ENCODE data around the gene FAM114A1. TPM values are rescaled to one million over a fixed set of nuclear protein-coding genes. Genes with fewer than 3 reads are reported as not detected.

FAM114A1 gene
- total RNA-seq, result 57.4 TPM

DNA sequence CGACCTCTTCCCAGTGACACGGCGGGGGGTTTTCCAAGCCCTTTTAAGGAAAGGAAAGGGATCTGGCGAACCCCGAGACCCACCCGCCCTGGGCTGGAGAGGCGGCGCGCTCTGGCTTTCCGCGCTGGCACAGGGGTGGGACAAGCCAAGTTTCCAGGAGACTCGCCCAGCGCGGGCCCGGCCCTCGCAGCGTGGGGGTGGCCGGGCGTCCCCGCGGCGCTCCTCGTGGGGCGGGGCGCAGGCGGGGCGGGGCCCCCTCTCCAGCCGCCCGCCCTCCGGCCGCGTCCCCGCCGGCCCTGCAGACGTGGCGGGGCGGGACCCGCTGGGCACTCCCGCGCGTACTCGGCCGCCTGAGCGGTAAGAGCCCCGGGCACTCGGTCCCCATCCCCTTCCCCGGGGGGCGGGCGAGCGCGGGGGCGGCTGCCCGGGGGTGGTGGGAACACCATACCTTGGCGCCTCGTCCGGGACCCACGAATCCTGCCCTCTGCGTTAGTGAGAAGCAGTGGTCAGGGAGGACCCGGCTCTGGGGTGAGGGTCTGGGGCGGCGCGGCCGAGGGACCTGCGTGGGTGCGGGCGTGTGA is at the start of gene FAM114A1:
Gene FAM114A1 (plus strand): TSS at position 329 of the 581 bp plus-strand sequence. CDS start 10,273 bp downstream, outside the sequence.
- peaks cover 0 to 8% (median 5%) of the 10 kb centered on the region in 3 donors for H3K36me3 ChIP-seq (ENCODE audit: control insufficient read depth in 3 of 3, insufficient read depth in 3 of 3, low read length in 3 of 3)
- peak within 1 kb of the TSS; percentile 70 to 80 (median 77) for H3K4me3 ChIP-seq (ENCODE audit: low read length in 3 of 3)
- H3K4me1 ChIP-seq (ENCODE audit: control insufficient read depth in 3 of 3, insufficient read depth in 3 of 3, low read length in 3 of 3), result peaks cover 14 to 25% (median 23%) of the 10 kb centered on the region in 3 donors
- H3K9ac ChIP-seq (ENCODE audit: low read depth in 1 of 3, low read length in 3 of 3), result peak within 1 kb of the TSS; percentile 78 to 90 (median 90)
- H3K9me3 ChIP-seq (ENCODE audit: control insufficient read depth in 3 of 3, low read length in 3 of 3), result no peaks in the 10 kb centered on the region
- H3K27me3 ChIP-seq (ENCODE audit: control insufficient read depth in 3 of 3, insufficient read depth in 3 of 3, low read length in 3 of 3), result no peaks in the 10 kb centered on the region
- peak within 1 kb of the TSS; percentile 91 for H3K27ac ChIP-seq (ENCODE audit: low read depth, low read length)

DNA sequence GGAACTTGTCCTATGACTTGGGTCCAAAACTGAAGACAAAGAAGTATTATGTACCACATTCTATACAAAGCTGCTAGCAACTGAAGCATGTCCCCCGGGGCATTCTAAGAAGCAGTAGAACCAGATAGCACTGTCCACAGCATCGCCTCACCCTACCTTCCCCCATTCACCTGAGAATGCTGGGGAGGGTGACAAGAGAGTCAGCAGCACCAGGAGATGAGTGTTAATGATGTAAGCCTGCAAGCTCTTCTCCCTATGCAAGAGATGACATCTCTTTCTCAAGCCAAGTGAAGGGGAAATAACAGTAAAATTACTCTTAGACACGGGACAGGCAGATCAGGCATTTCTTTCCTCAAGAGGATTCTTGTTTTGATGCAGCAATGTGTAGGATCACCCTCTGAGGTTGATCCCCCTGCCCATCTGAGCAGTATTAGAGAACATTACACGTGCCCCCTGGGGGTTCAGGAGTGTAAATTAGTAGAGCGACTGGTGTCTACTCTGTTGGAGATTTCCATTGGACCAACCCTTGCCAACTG is 49.1 kb upstream of the FAM114A1 start:
- no peak overlapping the region for H3K4me3 ChIP-seq (ENCODE audit: low read length in 3 of 3)
- H3K9ac ChIP-seq (ENCODE audit: low read depth in 1 of 3, low read length in 3 of 3), result no peak overlapping the region
- no peak overlapping the region for H3K27ac ChIP-seq (ENCODE audit: low read depth, low read length)
- no peaks in the 10 kb centered on the region for H3K27me3 ChIP-seq (ENCODE audit: control insufficient read depth in 3 of 3, insufficient read depth in 3 of 3, low read length in 3 of 3)
- peaks cover 0 to 3% (median 0%) of the 10 kb centered on the region in 3 donors for H3K9me3 ChIP-seq (ENCODE audit: control insufficient read depth in 3 of 3, low read length in 3 of 3)
- no peaks in the 10 kb centered on the region for H3K4me1 ChIP-seq (ENCODE audit: control insufficient read depth in 3 of 3, insufficient read depth in 3 of 3, low read length in 3 of 3)
- H3K36me3 ChIP-seq (ENCODE audit: control insufficient read depth in 3 of 3, insufficient read depth in 3 of 3, low read length in 3 of 3), result no peaks in the 10 kb centered on the region

DNA sequence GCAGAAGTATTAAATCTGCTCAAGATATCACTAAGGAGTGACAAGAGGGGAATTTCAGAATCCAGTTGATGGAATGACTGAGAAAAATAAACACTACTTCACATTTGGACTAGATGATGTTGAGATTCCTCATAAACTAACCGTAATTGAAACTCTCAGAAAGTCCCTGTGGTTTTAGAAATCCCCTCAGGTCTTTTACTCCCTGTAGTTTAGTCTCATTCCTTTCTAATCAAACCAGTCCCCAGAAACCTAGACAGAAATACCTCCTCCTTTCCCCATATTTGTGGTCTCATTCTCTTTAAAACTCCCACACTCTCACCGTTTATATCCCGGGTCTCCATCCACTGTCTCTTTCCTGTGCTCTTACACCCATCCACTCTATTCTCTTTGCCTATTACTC is 48.0 kb upstream of the FAM114A1 start:
- Histone ChIP-seq H3K9me3 (ENCODE audit: control insufficient read depth in 3 of 3, low read length in 3 of 3) (peaks cover 0 to 3% (median 0%) of the 10 kb centered on the region in 3 donors), H3K36me3 (ENCODE audit: control insufficient read depth in 3 of 3, insufficient read depth in 3 of 3, low read length in 3 of 3) (no peaks in the 10 kb centered on the region), H3K27ac (ENCODE audit: low read depth, low read length) (no peak overlapping the region), H3K9ac (ENCODE audit: low read depth in 1 of 3, low read length in 3 of 3) (no peak overlapping the region), H3K4me3 (ENCODE audit: low read length in 3 of 3) (no peak overlapping the region), H3K4me1 (ENCODE audit: control insufficient read depth in 3 of 3, insufficient read depth in 3 of 3, low read length in 3 of 3) (no peaks in the 10 kb centered on the region), H3K27me3 (ENCODE audit: control insufficient read depth in 3 of 3, insufficient read depth in 3 of 3, low read length in 3 of 3) (no peaks in the 10 kb centered on the region)

DNA sequence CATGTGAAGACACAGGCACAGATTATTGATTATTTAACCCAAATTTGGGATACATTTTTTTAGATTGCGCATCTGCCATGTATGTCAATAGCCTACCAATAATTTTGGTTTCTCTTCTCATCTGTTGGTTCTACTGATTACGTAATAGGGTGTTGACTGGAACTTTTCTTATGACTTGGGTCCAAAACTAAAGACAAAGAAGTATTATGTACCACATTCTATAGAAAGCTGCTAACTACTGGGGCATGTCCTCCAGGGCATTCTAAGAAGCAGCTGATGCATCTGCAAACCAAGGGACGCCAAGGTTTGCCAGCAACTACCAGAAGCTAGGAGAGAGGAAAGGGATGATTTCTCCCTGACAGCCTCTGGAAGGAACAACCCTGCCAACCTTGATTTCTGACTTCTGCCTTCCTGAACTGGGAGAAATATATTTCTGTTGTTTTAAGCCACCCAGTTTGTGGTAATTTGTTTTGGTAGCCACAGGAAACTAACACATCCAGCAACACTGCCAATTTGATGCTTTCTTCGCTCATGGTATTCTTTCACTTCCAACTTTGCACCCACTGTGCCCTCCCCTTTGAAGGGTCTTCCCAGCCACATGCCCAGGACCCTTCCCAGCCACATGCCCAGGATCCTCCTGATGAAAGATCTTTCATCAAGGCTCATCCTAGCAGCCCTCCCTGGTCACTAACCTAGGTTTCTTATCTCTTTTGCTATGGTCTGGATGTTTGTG is 47.1 kb upstream of the FAM114A1 start:
- no peaks in the 10 kb centered on the region for H3K36me3 ChIP-seq (ENCODE audit: control insufficient read depth in 3 of 3, insufficient read depth in 3 of 3, low read length in 3 of 3)
- no peaks in the 10 kb centered on the region for H3K4me1 ChIP-seq (ENCODE audit: control insufficient read depth in 3 of 3, insufficient read depth in 3 of 3, low read length in 3 of 3)
- peaks cover 0 to 3% (median 0%) of the 10 kb centered on the region in 3 donors for H3K9me3 ChIP-seq (ENCODE audit: control insufficient read depth in 3 of 3, low read length in 3 of 3)
- H3K4me3 ChIP-seq (ENCODE audit: low read length in 3 of 3), result no peak overlapping the region
- H3K27ac ChIP-seq (ENCODE audit: low read depth, low read length), result no peak overlapping the region
- no peaks in the 10 kb centered on the region for H3K27me3 ChIP-seq (ENCODE audit: control insufficient read depth in 3 of 3, insufficient read depth in 3 of 3, low read length in 3 of 3)
- H3K9ac ChIP-seq (ENCODE audit: low read depth in 1 of 3, low read length in 3 of 3), result no peak overlapping the region

DNA sequence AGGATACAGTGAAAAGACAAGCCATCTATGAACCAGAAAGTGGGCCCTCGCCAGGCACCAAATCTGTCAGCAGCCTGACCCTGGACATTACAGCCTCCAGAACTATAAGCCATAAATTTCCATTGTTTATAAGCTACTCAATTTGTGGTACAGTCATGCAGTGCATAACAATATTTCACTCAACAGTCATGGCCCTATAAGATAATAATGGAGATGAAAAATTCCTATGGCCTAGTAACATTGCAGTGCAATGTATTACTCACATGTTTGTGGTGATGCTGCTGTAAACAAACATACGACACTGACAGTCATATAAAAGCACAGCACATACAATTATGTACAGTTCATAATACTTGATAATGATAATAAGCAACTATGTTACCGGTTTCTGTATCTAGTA is 45.9 kb upstream of the FAM114A1 start:
- Histone ChIP-seq H3K4me3 (ENCODE audit: low read length in 3 of 3) (no peak overlapping the region), H3K27ac (ENCODE audit: low read depth, low read length) (no peak overlapping the region), H3K36me3 (ENCODE audit: control insufficient read depth in 3 of 3, insufficient read depth in 3 of 3, low read length in 3 of 3) (no peaks in the 10 kb centered on the region)

DNA sequence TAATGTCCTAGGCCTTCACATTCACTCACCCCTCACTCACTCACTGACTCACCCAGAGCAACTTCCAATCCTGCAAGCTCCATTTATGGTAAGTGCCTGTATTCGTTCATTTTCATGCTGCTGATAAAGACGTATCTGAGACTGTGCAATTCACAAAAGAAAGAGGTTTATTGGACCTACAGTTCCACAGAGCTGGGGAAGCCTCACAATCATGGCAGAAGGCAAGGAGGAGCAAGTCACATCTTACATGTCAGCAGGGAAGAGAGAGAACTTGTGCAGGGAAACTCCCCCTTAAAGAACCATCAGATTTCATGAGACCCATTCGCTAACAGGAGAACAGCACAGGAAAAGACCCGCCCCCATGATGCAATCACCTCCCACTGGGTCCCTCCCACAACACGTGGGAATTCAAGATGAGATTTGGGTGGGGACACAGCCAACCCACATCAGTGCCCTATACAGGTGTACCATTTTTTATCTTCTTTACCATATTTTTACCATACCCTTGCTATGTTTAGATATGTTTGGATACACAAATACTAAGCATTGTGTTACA is 44.8 kb upstream of the FAM114A1 start:
- H3K9ac ChIP-seq (ENCODE audit: low read depth in 1 of 3, low read length in 3 of 3), result no peak overlapping the region
- no peak overlapping the region for H3K27ac ChIP-seq (ENCODE audit: low read depth, low read length)
- no peak overlapping the region for H3K4me3 ChIP-seq (ENCODE audit: low read length in 3 of 3)
- no peaks in the 10 kb centered on the region for H3K4me1 ChIP-seq (ENCODE audit: control insufficient read depth in 3 of 3, insufficient read depth in 3 of 3, low read length in 3 of 3)
- H3K27me3 ChIP-seq (ENCODE audit: control insufficient read depth in 3 of 3, insufficient read depth in 3 of 3, low read length in 3 of 3), result no peaks in the 10 kb centered on the region
- no peaks in the 10 kb centered on the region for H3K36me3 ChIP-seq (ENCODE audit: control insufficient read depth in 3 of 3, insufficient read depth in 3 of 3, low read length in 3 of 3)
- peaks cover 0 to 3% (median 0%) of the 10 kb centered on the region in 3 donors for H3K9me3 ChIP-seq (ENCODE audit: control insufficient read depth in 3 of 3, low read length in 3 of 3)

More for the DNA sequence above, 45.9 kb upstream of the FAM114A1 start:
- Histone ChIP-seq H3K9me3 (ENCODE audit: control insufficient read depth in 3 of 3, low read length in 3 of 3) (peaks cover 0 to 3% (median 0%) of the 10 kb centered on the region in 3 donors), H3K27me3 (ENCODE audit: control insufficient read depth in 3 of 3, insufficient read depth in 3 of 3, low read length in 3 of 3) (no peaks in the 10 kb centered on the region), H3K4me1 (ENCODE audit: control insufficient read depth in 3 of 3, insufficient read depth in 3 of 3, low read length in 3 of 3) (no peaks in the 10 kb centered on the region), H3K9ac (ENCODE audit: low read depth in 1 of 3, low read length in 3 of 3) (no peak overlapping the region)

DNA sequence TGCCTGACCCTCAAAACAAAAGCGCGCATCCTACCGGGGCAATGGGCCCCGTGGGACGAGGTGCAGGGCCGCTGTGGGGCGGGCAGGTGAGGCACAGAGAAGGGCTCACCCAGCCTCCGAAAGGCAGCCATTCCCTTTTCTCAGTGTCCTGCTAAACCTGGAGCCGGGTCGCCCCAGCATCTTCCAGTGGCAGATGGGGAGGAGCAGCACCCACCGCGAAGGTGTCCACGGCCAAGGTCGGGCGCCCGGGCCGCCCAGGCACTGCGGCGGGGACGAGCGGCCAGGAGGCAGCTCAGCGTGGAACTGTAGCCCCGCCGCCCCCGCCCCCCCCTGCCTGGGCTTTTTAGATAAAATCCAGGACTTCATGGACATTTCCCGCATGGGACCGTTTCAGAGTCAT is 43.8 kb upstream of the FAM114A1 start:
- no peak overlapping the region for H3K4me3 ChIP-seq (ENCODE audit: low read length in 3 of 3)
- no peak overlapping the region for H3K9ac ChIP-seq (ENCODE audit: low read depth in 1 of 3, low read length in 3 of 3)
- no peaks in the 10 kb centered on the region for H3K4me1 ChIP-seq (ENCODE audit: control insufficient read depth in 3 of 3, insufficient read depth in 3 of 3, low read length in 3 of 3)
- H3K9me3 ChIP-seq (ENCODE audit: control insufficient read depth in 3 of 3, low read length in 3 of 3), result peaks cover 0 to 3% (median 0%) of the 10 kb centered on the region in 3 donors
- no peak overlapping the region for H3K27ac ChIP-seq (ENCODE audit: low read depth, low read length)
- no peaks in the 10 kb centered on the region for H3K27me3 ChIP-seq (ENCODE audit: control insufficient read depth in 3 of 3, insufficient read depth in 3 of 3, low read length in 3 of 3)
- no peaks in the 10 kb centered on the region for H3K36me3 ChIP-seq (ENCODE audit: control insufficient read depth in 3 of 3, insufficient read depth in 3 of 3, low read length in 3 of 3)

DNA sequence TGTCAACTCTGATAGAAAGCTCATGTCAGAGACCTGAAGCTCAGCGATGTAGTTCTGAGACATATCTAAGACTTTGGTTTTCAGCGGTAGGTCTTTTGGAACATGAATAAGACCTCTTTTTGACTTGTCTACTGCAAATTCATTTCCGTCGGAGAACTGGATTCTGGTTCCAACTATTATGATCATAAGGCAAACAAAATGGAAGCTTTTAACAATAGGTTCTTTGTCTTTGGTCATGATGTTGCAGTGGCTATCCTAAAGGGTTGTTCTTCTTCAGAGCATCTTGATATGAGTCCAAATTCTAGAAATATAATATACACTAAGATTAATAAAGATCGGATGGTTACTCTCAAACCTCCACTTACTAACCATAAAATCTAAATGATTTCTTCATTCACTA is 38.4 kb upstream of the FAM114A1 start:
- Histone ChIP-seq H3K27me3 (ENCODE audit: control insufficient read depth in 3 of 3, insufficient read depth in 3 of 3, low read length in 3 of 3) (no peaks in the 10 kb centered on the region), H3K4me1 (ENCODE audit: control insufficient read depth in 3 of 3, insufficient read depth in 3 of 3, low read length in 3 of 3) (no peaks in the 10 kb centered on the region), H3K4me3 (ENCODE audit: low read length in 3 of 3) (no peak overlapping the region), H3K9ac (ENCODE audit: low read depth in 1 of 3, low read length in 3 of 3) (no peak overlapping the region), H3K9me3 (ENCODE audit: control insufficient read depth in 3 of 3, low read length in 3 of 3) (no peaks in the 10 kb centered on the region), H3K27ac (ENCODE audit: low read depth, low read length) (no peak overlapping the region), H3K36me3 (ENCODE audit: control insufficient read depth in 3 of 3, insufficient read depth in 3 of 3, low read length in 3 of 3) (no peaks in the 10 kb centered on the region)

DNA sequence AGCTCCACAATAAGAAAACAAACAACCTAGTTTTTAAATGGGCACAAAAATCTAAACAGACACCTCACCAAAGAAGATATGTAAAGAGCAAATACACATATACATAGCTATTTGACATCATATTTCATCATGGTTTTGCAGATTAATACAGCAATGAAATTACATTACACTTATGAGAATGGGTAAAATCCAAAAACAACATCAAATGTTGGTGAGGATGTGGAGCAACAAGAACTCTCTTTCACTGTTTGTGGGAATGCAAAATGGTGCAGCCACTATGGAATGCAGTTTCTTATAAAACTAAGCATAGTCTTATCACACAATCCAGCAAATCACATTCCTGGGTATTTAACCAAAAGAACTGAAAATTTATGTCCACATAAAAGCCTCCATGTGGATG is 36.0 kb upstream of the FAM114A1 start:
- Histone ChIP-seq H3K9ac (ENCODE audit: low read depth in 1 of 3, low read length in 3 of 3) (no peak overlapping the region), H3K27ac (ENCODE audit: low read depth, low read length) (no peak overlapping the region), H3K9me3 (ENCODE audit: control insufficient read depth in 3 of 3, low read length in 3 of 3) (peaks cover 0 to 3% (median 0%) of the 10 kb centered on the region in 3 donors), H3K4me3 (ENCODE audit: low read length in 3 of 3) (no peak overlapping the region), H3K36me3 (ENCODE audit: control insufficient read depth in 3 of 3, insufficient read depth in 3 of 3, low read length in 3 of 3) (no peaks in the 10 kb centered on the region), H3K4me1 (ENCODE audit: control insufficient read depth in 3 of 3, insufficient read depth in 3 of 3, low read length in 3 of 3) (no peaks in the 10 kb centered on the region), H3K27me3 (ENCODE audit: control insufficient read depth in 3 of 3, insufficient read depth in 3 of 3, low read length in 3 of 3) (no peaks in the 10 kb centered on the region)

DNA sequence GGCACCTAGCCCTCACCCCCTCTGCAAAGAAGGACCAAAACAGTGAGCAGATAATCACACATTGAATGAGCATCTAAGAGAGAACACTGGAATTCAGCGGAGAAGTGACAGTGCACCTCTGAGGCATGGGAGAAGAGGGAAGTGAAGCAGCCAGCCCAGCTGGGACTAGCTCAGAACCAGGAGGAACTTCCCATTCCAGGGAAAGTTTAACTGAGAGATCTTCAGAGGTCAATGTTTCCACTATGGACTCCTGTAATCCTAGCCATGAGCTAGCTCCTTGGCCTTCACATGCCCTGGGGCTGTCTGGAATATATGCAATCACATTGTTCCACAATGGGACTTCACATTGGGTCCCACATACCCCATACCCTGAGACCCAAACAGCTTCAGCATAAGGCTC is 35.4 kb upstream of the FAM114A1 start:
- no peaks in the 10 kb centered on the region for H3K4me1 ChIP-seq (ENCODE audit: control insufficient read depth in 3 of 3, insufficient read depth in 3 of 3, low read length in 3 of 3)
- no peak overlapping the region for H3K9ac ChIP-seq (ENCODE audit: low read depth in 1 of 3, low read length in 3 of 3)
- no peaks in the 10 kb centered on the region for H3K27me3 ChIP-seq (ENCODE audit: control insufficient read depth in 3 of 3, insufficient read depth in 3 of 3, low read length in 3 of 3)
- H3K36me3 ChIP-seq (ENCODE audit: control insufficient read depth in 3 of 3, insufficient read depth in 3 of 3, low read length in 3 of 3), result no peaks in the 10 kb centered on the region
- peaks cover 0 to 3% (median 0%) of the 10 kb centered on the region in 3 donors for H3K9me3 ChIP-seq (ENCODE audit: control insufficient read depth in 3 of 3, low read length in 3 of 3)
- H3K4me3 ChIP-seq (ENCODE audit: low read length in 3 of 3), result no peak overlapping the region
- no peak overlapping the region for H3K27ac ChIP-seq (ENCODE audit: low read depth, low read length)
